ENCODE results near the gene CFAP43. TPM values are rescaled to one million over a fixed set of nuclear protein-coding genes. Genes with fewer than 3 reads are reported as not detected.

The CFAP43 gene
- total RNA-seq, 4 donors from 2014 or later, result not detected

DNA sequence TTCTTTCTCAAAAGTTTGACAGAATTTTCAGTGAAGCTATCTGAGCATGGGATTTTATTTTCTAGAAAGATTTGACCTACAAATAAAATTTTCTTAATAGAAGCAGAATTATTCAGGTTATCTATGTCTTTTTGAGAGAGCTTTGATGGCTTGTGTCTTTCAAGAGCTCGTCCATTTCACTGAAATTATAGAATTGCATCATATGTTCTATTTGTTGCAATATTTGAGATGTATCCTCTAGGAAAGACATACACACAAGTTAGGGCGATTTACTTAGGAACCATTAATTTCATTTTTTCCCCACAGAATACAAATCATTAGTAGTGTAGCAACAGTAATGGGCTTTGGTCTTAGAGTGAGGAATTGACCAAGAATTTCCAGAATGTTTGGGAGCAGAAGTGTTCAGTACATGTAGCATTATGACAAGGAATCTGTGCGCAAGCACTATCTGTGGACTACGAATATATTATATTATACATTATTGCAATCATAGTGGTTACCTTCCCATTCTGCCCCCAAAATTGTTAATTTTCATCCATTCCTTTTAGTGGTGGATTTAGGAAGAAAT lies 133.7 kb downstream of the CFAP43 start:
- no peak overlapping the region for H3K4me3 ChIP-seq
- no peaks in the 10 kb centered on the region for H3K4me1 ChIP-seq
- H3K9me3 ChIP-seq, result no peaks in the 10 kb centered on the region
- H3K36me3 ChIP-seq, result no peaks in the 10 kb centered on the region
- ATAC-seq, result no peak
- intact Hi-C loops (cut with DNase I; ENCODE audit: low total_unique reads), result no loop called here
- no peaks in the 10 kb centered on the region for H3K27me3 ChIP-seq
- in situ Hi-C loops (cut with MboI; ENCODE audit: low sequenced_read_pairs in 4 of 4), result no loop called here
- H3K27ac ChIP-seq, result no peak overlapping the region
- DNase-seq, result no peak
- no peak for TF ChIP-seq POLR2A (IDR thresholded peaks at IDR 0.05)
- TF ChIP-seq, protein P1, sequence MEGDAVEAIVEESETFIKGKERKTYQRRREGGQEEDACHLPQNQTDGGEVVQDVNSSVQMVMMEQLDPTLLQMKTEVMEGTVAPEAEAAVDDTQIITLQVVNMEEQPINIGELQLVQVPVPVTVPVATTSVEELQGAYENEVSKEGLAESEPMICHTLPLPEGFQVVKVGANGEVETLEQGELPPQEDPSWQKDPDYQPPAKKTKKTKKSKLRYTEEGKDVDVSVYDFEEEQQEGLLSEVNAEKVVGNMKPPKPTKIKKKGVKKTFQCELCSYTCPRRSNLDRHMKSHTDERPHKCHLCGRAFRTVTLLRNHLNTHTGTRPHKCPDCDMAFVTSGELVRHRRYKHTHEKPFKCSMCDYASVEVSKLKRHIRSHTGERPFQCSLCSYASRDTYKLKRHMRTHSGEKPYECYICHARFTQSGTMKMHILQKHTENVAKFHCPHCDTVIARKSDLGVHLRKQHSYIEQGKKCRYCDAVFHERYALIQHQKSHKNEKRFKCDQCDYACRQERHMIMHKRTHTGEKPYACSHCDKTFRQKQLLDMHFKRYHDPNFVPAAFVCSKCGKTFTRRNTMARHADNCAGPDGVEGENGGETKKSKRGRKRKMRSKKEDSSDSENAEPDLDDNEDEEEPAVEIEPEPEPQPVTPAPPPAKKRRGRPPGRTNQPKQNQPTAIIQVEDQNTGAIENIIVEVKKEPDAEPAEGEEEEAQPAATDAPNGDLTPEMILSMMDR (IDR thresholded peaks at IDR 0.05 in 4 of 5, conservative IDR thresholded peaks at IDR 0.05 in 1 of 5), result no peak

DNA sequence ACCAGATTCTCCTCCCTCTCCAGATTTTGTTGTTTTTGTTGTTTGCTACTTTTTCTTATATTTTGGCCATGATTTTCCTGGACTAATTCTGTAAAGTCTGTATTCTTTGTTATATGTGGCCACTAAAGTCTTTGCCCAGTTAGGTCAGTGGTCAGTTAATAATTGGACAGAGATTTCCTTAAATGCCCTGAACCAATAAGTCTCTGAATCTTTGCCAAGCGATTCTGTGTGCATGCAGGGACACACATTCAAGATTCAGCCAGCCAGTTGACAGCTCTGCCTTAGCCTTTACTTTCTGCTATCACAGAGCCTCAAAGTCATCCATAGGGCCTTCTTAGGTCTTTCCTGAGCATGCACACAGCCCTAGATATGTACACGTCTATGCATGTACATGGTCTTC lies 135.5 kb downstream of the CFAP43 start:
- in situ Hi-C loops (cut with MboI; ENCODE audit: low sequenced_read_pairs in 4 of 4) (no loop called here), intact Hi-C loops (cut with DNase I; ENCODE audit: low total_unique reads) (no loop called here)
- Histone ChIP-seq H3K4me1 (no peaks in the 10 kb centered on the region), H3K4me3 (no peak overlapping the region), H3K9me3 (no peaks in the 10 kb centered on the region), H3K27me3 (no peaks in the 10 kb centered on the region), H3K36me3 (no peaks in the 10 kb centered on the region), H3K27ac (no peak overlapping the region)
- no peak for ATAC-seq
- no peak for DNase-seq
- TF ChIP-seq POLR2A (IDR thresholded peaks at IDR 0.05), result no peak
- TF ChIP-seq, protein P1 (IDR thresholded peaks at IDR 0.05 in 4 of 5, conservative IDR thresholded peaks at IDR 0.05 in 1 of 5), result no peak

DNA sequence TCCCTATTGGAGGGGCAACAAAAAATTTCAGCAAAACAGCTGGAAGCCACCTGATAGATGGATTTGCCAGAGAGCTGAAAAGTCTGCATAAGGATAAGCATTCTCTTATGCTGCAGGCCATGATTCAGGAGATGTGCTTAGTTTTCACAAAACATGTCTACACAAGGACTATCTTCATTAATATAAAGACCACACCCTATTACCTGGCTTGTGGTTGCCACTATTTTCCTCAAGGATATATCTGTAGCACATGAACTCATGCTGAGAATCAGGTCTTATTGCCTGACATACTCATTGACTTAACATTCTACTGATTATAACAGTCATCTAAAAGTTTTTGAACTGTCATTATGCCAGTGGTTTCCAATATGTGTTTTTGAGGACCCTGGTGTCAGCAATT lies 139.4 kb downstream of the CFAP43 start:
- H3K27ac ChIP-seq, result no peak overlapping the region
- intact Hi-C loops (cut with DNase I; ENCODE audit: low total_unique reads), result no loop called here
- TF ChIP-seq POLR2A (IDR thresholded peaks at IDR 0.05), result no peak
- TF ChIP-seq, protein P1 (IDR thresholded peaks at IDR 0.05 in 4 of 5, conservative IDR thresholded peaks at IDR 0.05 in 1 of 5), result no peak
- in situ Hi-C loops (cut with MboI; ENCODE audit: low sequenced_read_pairs in 4 of 4), result no loop called here
- H3K9me3 ChIP-seq, result no peaks in the 10 kb centered on the region
- no peaks in the 10 kb centered on the region for H3K4me1 ChIP-seq
- no peaks in the 10 kb centered on the region for H3K27me3 ChIP-seq
- ATAC-seq (no peak), DNase-seq (no peak)
- no peaks in the 10 kb centered on the region for H3K36me3 ChIP-seq
- H3K4me3 ChIP-seq, result no peak overlapping the region

DNA sequence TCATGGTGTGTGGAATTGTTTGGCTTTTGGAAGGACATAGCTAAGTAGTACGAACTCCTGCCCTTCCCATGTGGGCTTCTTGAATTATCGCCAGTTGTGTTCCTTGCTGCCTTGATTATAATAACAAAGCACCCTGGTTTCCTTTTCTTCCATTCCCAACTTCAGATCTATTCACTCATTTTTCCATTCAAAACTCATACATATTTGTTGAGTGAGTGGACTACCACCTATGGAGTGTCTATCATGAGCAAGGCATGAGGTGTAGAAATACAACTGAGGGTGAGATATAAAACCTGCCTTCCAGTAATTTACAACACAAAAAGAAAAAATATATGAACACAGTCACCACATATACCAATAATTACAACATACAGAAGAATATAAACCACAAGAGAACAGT lies 141.6 kb downstream of the CFAP43 start:
- Histone ChIP-seq H3K4me1 (no peaks in the 10 kb centered on the region), H3K27ac (no peak overlapping the region), H3K4me3 (no peak overlapping the region), H3K9me3 (no peaks in the 10 kb centered on the region), H3K27me3 (no peaks in the 10 kb centered on the region), H3K36me3 (no peaks in the 10 kb centered on the region)
- no peak for TF ChIP-seq POLR2A (IDR thresholded peaks at IDR 0.05)
- TF ChIP-seq, protein P1 (IDR thresholded peaks at IDR 0.05 in 4 of 5, conservative IDR thresholded peaks at IDR 0.05 in 1 of 5), result no peak
- in situ Hi-C loops (cut with MboI; ENCODE audit: low sequenced_read_pairs in 4 of 4), result no loop called here
- intact Hi-C loops (cut with DNase I; ENCODE audit: low total_unique reads), result no loop called here
- ATAC-seq (no peak), DNase-seq (no peak)

DNA sequence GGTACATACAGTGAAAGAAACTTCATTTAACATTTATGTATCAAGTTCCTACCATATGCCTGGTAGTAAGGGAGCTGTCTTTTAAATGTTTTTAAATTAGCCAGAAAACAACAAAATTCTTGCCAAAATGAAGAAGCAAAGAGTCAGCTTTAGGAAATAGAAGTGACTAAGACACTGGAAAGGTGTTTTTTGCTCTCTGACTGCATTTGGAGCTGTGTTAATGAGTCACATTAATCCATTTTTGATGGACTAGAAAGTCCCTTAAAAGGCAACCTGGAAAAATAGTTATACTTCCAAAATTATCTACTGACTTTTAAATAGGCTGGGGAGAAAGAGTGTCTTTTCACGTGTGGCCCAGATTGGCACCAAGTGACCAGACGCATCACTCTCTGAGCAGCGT lies 142.5 kb downstream of the CFAP43 start:
- Histone ChIP-seq H3K27me3 (no peaks in the 10 kb centered on the region), H3K27ac (no peak overlapping the region), H3K4me1 (no peaks in the 10 kb centered on the region), H3K9me3 (no peaks in the 10 kb centered on the region), H3K36me3 (no peaks in the 10 kb centered on the region), H3K4me3 (no peak overlapping the region)
- no peak for DNase-seq
- no peak for ATAC-seq
- in situ Hi-C loops (cut with MboI; ENCODE audit: low sequenced_read_pairs in 4 of 4), result no loop called here
- intact Hi-C loops (cut with DNase I; ENCODE audit: low total_unique reads), result no loop called here
- TF ChIP-seq, protein P1 (IDR thresholded peaks at IDR 0.05 in 4 of 5, conservative IDR thresholded peaks at IDR 0.05 in 1 of 5), result no peak
- no peak for TF ChIP-seq POLR2A (IDR thresholded peaks at IDR 0.05)

Measured in gastrocnemius medialis (tissue), 4 donors.